GM12878 (cell line): Measurements from ENCODE around the gene HMGB1. TPM values are rescaled to one million over a fixed set of nuclear protein-coding genes. Genes with fewer than 3 reads are reported as not detected.

Source experiments
- BCLAF1 ChIP-seq: fragments of 450-650 bp; IDR thresholded peaks from 2 replicates; pipeline ENCODE4 v1.6.1; 2017; ENCODE audit warnings: antibody characterized with exemption, mild to moderate bottlenecking, moderate library complexity
- CHD1 ChIP-seq: IDR thresholded peaks from 2 replicates; pipeline ENCODE4 v1.6.1; 2012; ENCODE audit warnings: low read depth, low read length, improper control_type of control experiment
- CHD2 ChIP-seq: IDR thresholded peaks from 2 replicates; pipeline ENCODE4 v1.6.1; 2011; ENCODE audit warnings: low read depth, low read length, improper control_type of control experiment, borderline replicate concordance
- CREB1 ChIP-seq: IDR thresholded peaks from 2 replicates; pipeline ENCODE4 v1.6.1; 2012; ENCODE audit warnings: low read depth, mild to moderate bottlenecking, inconsistent platforms
- EP300 ChIP-seq, 2 experiments: fragments of 150-350 bp in 1 of 2; IDR thresholded peaks; 2 replicates each; pipeline ENCODE4 v1.6.1; 2011 to 2012; ENCODE audit warnings: low read depth in 2 of 2, low read length in 2 of 2, borderline replicate concordance in 1 of 2, improper control_type of control experiment in 1 of 2, inconsistent platforms in 1 of 2; ENCODE audit not compliant: control insufficient read depth in 1 of 2
- EZH2 ChIP-seq: IDR thresholded peaks from 2 replicates; pipeline ENCODE4 v1.6.1; 2012; ENCODE audit warnings: low read depth, mild to moderate bottlenecking, control low read depth, inconsistent platforms, low read length, borderline replicate concordance; ENCODE audit not compliant: control insufficient read depth
- HDAC2 ChIP-seq: fragments of 200-600 bp; sonication (generic); IDR thresholded peaks from 2 replicates; pipeline ENCODE4 v1.6.1; 2017
- IKZF2 ChIP-seq, 2 experiments: fragments of 450-650 bp; IDR thresholded peaks; 2 replicates each; pipeline ENCODE4 v1.6.1; 2017; ENCODE audit warnings: mild to moderate bottlenecking in 2 of 2, moderate library complexity in 2 of 2
- IRF4 ChIP-seq: IDR thresholded peaks from 2 replicates; pipeline ENCODE4 v1.6.1; 2011; ENCODE audit warnings: low read depth, low read length
- KDM1A ChIP-seq: fragments of 200-600 bp; sonication (generic); IDR thresholded peaks from 2 replicates; pipeline ENCODE4 v1.6.1; 2016; ENCODE audit warnings: borderline replicate concordance
- MTA3 ChIP-seq: IDR thresholded peaks from 2 replicates; pipeline ENCODE4 v1.6.1; 2012; ENCODE audit warnings: low read length, inconsistent platforms, borderline replicate concordance
- MXI1 ChIP-seq: fragments of 150-350 bp; IDR thresholded peaks from 2 replicates; pipeline ENCODE4 v1.6.1; 2011; ENCODE audit warnings: low read depth, mild to moderate bottlenecking, inconsistent platforms, low read length, improper control_type of control experiment
- NFYB ChIP-seq: IDR thresholded peaks from 2 replicates; pipeline ENCODE4 v1.6.1; 2011; ENCODE audit warnings: low read depth, mild to moderate bottlenecking, low read length, improper control_type of control experiment, moderate library complexity; ENCODE audit not compliant: insufficient read depth
- NR2C2 ChIP-seq: IDR thresholded peaks from 2 replicates; pipeline ENCODE4 v1.6.1; 2011; ENCODE audit warnings: borderline replicate concordance, low read depth; ENCODE audit not compliant: control insufficient read depth, insufficient read length
- PAX5 ChIP-seq: IDR thresholded peaks from 2 replicates; pipeline ENCODE4 v1.6.1; 2011; ENCODE audit warnings: low read depth, low read length, borderline replicate concordance
- POLR2A ChIP-seq: IDR thresholded peaks from 2 replicates; pipeline ENCODE4 v1.6.1; 2011; ENCODE audit warnings: low read depth, mild to moderate bottlenecking, low read length
- POU2F2 ChIP-seq: IDR thresholded peaks from 3 replicates; pipeline ENCODE4 v1.6.1; 2011; ENCODE audit warnings: low read depth, mild to moderate bottlenecking, low read length, borderline replicate concordance
- RCOR1 ChIP-seq: conservative IDR thresholded peaks from 2 replicates; pipeline ENCODE4 v1.6.1; 2012; ENCODE audit warnings: low read depth, low read length, improper control_type of control experiment
- STAT3 ChIP-seq: IDR thresholded peaks from 2 replicates; pipeline ENCODE4 v1.6.1; 2011; ENCODE audit warnings: low read depth, low read length, improper control_type of control experiment
- SUPT20H ChIP-seq: IDR thresholded peaks from 2 replicates; pipeline ENCODE4 v1.6.1; 2011; ENCODE audit warnings: low read depth, mild to moderate bottlenecking, low read length, moderate library complexity, borderline replicate concordance; ENCODE audit not compliant: control insufficient read depth
- TCF7 ChIP-seq: IDR thresholded peaks from 2 replicates; pipeline ENCODE4 v1.6.1; 2014; ENCODE audit warnings: antibody characterized with exemption, borderline replicate concordance
- WRNIP1 ChIP-seq: IDR thresholded peaks from 2 replicates; pipeline ENCODE4 v1.6.1; 2011; ENCODE audit warnings: low read depth, low read length, improper control_type of control experiment, borderline replicate concordance
- ZBED1 ChIP-seq: IDR thresholded peaks from 2 replicates; pipeline ENCODE4 v1.6.1; 2016; ENCODE audit warnings: borderline replicate concordance
- ZBTB11 ChIP-seq: fragments of 450-650 bp; formaldehyde crosslinking; IDR thresholded peaks from 2 replicates; pipeline ENCODE4 v1.5.0; 2022; ENCODE audit warnings: mild to moderate bottlenecking, missing genetic modification characterization
- ZNF217 ChIP-seq: fragments of 450-650 bp; IDR thresholded peaks from 2 replicates; pipeline ENCODE4 v1.6.1; 2017; ENCODE audit warnings: antibody characterized with exemption, mild to moderate bottlenecking
- ZZZ3 ChIP-seq: IDR thresholded peaks from 2 replicates; pipeline ENCODE4 v1.6.1; 2011; ENCODE audit warnings: low read depth; ENCODE audit not compliant: control insufficient read depth, insufficient read length
- polyA plus RNA-seq, 11 experiments: library from polyadenylated mRNA; depleted of rRNA in 4 of 11; unstranded in 6 of 11; stranded (reverse) in 5 of 11; fragments of >200 nt; fragmentation: Nextera tagmentation in 4 of 11; fragmentation: Illumina TruSeq in 1 of 11; extraction: Ambion mirVana in 4 of 11; extraction: Trizol in 1 of 11; gene quantifications; 1 replicate in 1 of 11; 2 replicates in 10 of 11; pipeline versions ENCODE4 v1.2.1 to v1.2.3, GENCODE V29; 2011 to 2016; ENCODE audit warnings: inconsistent platforms in 2 of 11, missing spikeins in 2 of 11, low read depth in 1 of 11
- total RNA-seq, 4 experiments: library from RNA; depleted of rRNA in 3 of 4; stranded (reverse); fragments of >200 nt in 3 of 4; fragmentation: Illumina TruSeq in 1 of 4; extraction: Trizol in 1 of 4; gene quantifications; 2 replicates each; pipeline versions ENCODE4 v1.2.1 to v1.2.3, GENCODE V29; 2013 to 2021

Gene HMGB1
- total and polyA plus RNA-seq, 10 of the 15 experiments (the other 5 are each of a cell fraction or from before 2014, with no cell fraction given), result 365 to 2,529 (median 1,396) TPM

GRCh38 chr13:30464496-30465342, 1.0 kb downstream of the HMGB1 start (continued):
- peak; percentile 47; the same call in 1 of the 2 replicates for TF ChIP-seq CHD2
- 0 out of 2 replicates have a peak, but pooled peaks have one; percentile 45 for TF ChIP-seq BCLAF1
- TF ChIP-seq WRNIP1, result no peak
- TF ChIP-seq ZNF217, result peak; percentile 79; the same call in 1 of the 2 replicates
- no peak for TF ChIP-seq CREB1
- no peak for TF ChIP-seq NFYB
- no peak for TF ChIP-seq ZZZ3
- no peak for TF ChIP-seq SUPT20H
- no peak for TF ChIP-seq NR2C2
- 0 out of 4 replicates have a peak, but pooled peaks of 1 of the 2 experiments have one; percentile 5 for TF ChIP-seq IKZF2 (IDR thresholded peaks at IDR 0.05)
- no peak for TF ChIP-seq TCF7
- TF ChIP-seq POU2F2, result no peak
- no peak for TF ChIP-seq ZBTB11 (CRISPR knock-in tag)
- 0 out of 2 replicates have a peak, but pooled peaks have one; percentile 22 for TF ChIP-seq CHD1
- no peak for TF ChIP-seq EP300 (IDR thresholded peaks at IDR 0.05; ENCODE audit: borderline replicate concordance in 1 of 2, control insufficient read depth in 1 of 2, low read depth in 2 of 2, low read length in 2 of 2)
- TF ChIP-seq RCOR1, result no peak
- no peak for TF ChIP-seq ZBED1
- TF ChIP-seq HDAC2, result no peak
- no peak for TF ChIP-seq EZH2
- no peak for TF ChIP-seq STAT3
- peak; percentile 90 for TF ChIP-seq MXI1
- no peak for TF ChIP-seq MTA3
- peak; percentile 79 for TF ChIP-seq POLR2A
- no peak for TF ChIP-seq KDM1A
- no peak for TF ChIP-seq IRF4
- TF ChIP-seq PAX5, result peak; percentile 52; the same call in 1 of the 2 replicates
